Hematopoietic multipotent progenitor cell treated with erythropoietin and hydrocortisone succinate and interleukin-3 and kit ligand, for 8 days (in vitro differentiated cells): ENCODE data around the gene USP36.
A peak's percentile ranks its signal among the peaks of the same experiment; 100 is the strongest.

Experiments
- DNase-seq: peaks from one replicate; pipeline ENCODE4 v3.0.0-alpha.2; 2015

The USP36 gene

GRCh38 chr17:78836420-78837021 lies 4.1 kb downstream of the USP36 start:
- DNase-seq, result no peak

DNA sequence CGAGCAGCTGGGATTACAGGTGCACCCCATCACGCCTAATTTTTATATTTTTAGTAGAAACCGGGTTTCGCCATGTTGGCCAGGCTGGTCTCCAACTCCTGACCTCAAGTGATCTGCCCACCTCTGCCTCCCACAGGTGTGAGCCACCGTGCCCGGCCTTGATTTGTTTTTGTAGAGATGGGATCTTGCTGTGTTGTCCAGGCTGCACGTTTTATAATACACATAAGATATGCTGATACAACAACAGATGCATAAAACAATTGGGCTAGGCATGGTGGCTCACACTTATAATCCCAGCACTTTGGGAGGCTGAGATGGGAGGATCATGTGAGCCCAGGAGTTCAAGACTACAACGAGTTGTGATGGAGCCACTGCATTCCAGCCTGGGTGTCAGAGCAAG lies 6.0 kb downstream of the USP36 start:
- no peak for DNase-seq

- no peak for DNase-seq
Measured at GRCh38 chr17:78832541-78832810, 8.1 kb downstream of the USP36 start.

DNA sequence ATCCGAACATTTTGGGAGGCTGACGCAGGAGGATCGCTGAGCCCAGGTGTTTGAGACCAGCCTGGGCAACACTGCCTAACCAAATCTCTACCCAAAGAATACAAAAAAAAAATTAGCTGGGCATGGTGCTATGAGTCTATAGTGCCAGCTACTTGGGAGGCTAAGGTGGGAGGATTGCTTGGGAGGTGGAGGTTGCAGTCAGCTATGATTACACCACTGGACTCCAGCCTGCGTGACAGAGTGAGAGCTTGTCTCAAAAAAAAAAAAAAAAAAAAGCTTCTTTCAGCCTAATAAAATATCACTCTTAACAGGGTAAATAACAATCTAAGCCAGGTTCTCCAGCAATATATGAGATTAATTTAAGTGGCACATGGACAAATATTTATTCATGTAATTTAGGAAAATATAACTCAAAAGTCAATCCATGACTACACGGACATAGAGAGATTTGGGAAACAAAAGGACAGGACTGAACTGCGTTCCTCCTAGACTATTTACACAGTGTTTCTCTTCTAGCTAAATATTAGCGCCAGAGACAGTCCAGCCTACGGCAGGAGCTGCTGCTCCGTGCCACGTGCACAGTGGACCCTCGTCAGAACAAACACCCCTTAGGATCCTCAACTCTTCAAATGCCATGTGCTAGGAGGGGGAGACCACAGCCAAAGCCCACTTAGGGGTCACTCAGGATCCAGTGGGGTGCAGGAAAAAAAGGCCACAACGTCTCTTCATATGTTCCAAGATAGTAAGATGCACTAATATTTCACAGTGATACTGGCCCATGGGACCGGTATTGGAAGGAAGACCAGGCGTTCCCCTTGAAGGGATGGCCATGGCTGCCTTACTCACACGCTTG lies 8.7 kb downstream of the USP36 start:
- no peak for DNase-seq

GRCh38 chr17:78829477-78829876 lies 11.1 kb downstream of the USP36 start:
- no peak for DNase-seq

DNA sequence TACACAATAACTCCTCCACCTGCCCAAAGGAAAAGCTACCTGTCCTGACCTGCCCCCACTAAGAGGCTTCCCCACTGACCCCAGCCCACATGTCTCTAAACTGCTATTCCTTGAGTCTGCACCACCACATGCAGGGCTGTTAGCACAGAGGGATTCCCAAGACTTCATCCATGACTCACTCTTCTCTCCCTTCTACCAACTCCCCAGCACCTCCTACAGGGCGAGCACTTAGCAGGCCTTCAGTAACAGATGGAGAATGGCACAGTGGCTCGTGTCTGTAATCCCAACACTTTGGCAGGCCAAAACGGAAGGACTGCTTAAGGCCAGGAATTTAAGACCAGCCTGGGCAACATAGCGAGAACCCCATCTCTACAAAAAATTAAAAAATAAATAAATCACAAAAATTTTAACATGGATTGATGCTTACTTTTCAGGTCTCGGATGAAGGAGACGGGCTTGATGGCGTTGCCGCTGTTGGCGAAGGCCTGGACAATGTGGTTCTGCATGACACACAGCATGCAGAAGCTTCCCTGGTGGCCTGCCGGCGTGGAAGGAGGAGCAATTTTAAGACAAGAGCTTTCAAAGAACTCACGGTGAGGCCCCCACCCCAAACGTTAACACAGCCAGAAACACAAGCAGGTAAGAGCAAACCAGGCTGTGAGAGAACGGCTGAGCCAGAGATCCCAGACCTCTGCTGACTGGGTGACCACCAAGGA lies 12.0 kb downstream of the USP36 start:
- DNase-seq, result peak; percentile 10

DNA sequence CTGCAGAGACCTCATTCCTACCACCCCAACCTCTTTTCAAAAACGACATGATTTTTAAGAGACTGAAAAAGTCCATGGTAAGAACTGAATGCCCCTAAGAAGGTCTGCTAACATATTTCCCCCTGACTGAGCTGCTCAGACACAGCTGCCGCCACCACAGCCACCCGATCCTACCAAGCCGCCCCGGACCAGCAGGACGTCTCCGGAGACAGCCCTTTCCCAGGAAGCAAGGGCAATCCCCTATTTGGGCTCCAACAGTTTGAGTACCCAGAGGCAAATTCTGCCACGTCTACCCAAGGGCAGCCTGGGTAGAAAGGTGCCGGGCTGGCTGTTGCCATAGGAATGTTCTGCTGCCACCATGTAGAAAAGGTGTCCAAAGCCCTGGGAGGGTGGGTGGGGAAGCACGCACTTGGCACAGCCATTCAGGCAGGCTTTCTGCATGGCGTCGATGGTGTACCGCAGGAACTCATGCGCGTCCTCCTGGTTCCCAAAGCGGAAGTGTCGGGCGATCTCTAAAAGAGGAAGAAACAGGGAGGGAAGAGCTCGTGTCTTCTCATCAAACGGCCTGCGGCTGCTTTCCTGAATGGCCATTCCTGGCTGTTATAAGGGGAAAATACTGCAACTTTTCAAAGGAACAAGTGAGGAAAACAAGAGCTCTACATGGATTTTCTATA lies 13.6 kb downstream of the USP36 start:
- DNase-seq, result no peak

GRCh38 chr17:78826421-78826820 lies 14.2 kb downstream of the USP36 start:
- no peak for DNase-seq

- DNase-seq, result no peak
Measured at GRCh38 chr17:78825696-78826095, 14.9 kb downstream of the USP36 start.

- DNase-seq, result no peak
Measured at GRCh38 chr17:78824240-78824639, 16.4 kb downstream of the USP36 start.

GRCh38 chr17:78823282-78824046 lies 17.1 kb downstream of the USP36 start:
- no peak for DNase-seq

- DNase-seq, result no peak
Measured at GRCh38 chr17:78822552-78822951, 18.1 kb downstream of the USP36 start.

DNA sequence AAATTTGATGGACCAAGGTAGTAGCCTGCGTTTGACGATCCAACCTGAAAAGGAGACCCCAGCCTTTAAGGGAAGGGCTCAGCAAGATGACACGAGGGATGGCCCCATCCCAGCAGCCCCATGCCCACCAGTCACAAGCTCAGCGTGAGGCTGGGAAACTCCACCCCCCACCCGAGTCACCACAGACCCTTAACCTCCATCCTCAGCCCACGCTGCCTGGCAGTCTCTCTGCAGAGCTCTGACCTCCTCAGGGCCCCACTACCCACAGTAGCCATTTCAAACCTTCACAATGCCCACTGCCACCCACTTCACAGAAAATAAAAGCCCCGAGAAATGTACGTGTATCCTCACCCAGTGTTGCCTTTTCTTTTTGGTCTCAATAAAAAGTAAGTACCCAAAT lies 18.7 kb downstream of the USP36 start:
- DNase-seq, result no peak

DNA sequence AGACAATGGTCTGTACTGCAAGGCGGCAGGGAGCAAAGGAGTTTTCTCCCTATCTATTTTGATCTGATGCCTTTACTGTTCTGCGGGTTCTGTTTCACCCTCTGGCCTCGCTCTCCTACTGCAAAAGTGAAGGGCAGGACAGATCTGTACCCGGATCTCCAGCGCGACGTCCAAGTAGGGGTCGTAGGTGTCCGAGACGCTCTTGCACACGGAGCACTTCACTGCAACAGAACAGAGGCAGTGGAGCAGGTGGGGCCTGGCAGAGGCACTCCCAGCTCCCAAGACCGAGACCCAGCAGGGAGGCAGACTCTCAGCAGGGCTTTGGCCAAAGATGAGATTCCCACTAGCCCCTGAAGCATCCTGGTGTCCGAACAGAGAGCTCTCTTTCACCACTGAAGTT lies 19.8 kb downstream of the USP36 start:
- no peak for DNase-seq

GRCh38 chr17:78819806-78820792 lies 20.5 kb downstream of the USP36 start:
- DNase-seq, result no peak

DNA sequence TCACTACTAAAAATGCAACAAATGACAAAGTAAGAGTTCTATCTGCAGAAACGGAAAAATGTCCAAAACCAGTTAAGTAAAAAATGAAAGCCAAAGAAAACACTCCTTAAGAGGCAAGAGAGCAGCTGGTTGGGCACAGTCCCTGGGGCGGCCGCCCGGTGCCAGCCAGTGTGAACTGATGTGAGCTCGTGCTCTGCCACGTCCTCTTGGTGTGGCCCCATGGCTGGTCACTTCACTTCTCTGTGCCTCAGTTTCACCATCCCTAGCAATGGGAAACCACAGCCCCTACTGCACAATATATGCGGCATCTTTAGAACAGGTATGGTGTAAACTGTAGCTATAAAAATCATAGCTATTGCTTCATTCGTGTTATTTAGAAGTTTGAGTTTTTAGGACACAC lies 21.2 kb downstream of the USP36 start:
- DNase-seq, result no peak

GRCh38 chr17:78818932-78819331 lies 21.7 kb downstream of the USP36 start:
- DNase-seq, result peak; percentile 41

DNA sequence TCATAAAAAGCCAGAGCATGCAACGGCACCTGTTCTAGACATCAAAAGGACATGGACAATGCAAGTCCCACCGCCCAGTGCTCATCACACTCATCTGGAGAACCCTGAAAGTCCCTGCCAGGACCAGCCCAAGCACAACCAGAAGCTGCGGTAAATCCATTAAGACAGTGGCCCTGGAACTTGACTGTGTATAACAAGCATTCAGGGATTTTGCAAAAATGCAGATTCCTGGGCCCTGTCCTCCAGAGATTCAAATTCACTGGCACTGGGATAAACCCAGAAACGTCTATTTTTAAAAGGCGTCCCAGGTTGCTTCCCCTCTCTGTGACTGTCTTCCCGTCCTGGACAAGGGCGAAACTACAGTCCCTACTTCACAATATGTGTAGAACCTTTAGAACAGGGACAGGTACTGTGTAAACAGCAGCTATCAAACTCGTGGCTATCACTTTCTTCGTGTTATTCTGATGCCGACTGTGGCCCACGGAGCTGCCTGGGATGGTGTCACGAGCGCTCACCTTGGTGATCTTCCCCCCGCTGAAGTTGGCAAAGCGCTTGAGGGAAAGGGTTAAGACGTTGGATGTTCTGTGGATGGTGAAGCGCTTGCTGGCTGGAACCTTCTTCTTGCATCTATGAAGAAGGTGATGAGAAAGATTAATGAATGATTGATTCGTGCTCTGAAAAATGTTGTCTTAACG lies 22.3 kb downstream of the USP36 start:
- no peak for DNase-seq

- no peak for DNase-seq
Measured at GRCh38 chr17:78817123-78817522, 23.5 kb downstream of the USP36 start.

- no peak for DNase-seq
Measured at GRCh38 chr17:78815696-78816095, 24.9 kb downstream of the USP36 start.

GRCh38 chr17:78812855-78813254 lies 27.8 kb downstream of the USP36 start:
- no peak for DNase-seq
